PC-9 (cell line): ENCODE data around the gene CRTC2.

Source experiments
- CTCF ChIP-seq: fragments of 200-600 bp; sonication (generic); conservative IDR thresholded peaks from 2 replicates; pipeline ENCODE4 v1.6.1; 2017; ENCODE audit warnings: mixed run types, antibody characterized with exemption, mild to moderate bottlenecking, moderate library complexity
- EZH2 ChIP-seq: fragments of 200-600 bp; sonication (generic); IDR thresholded peaks from 2 replicates; pipeline ENCODE4 v1.8.0; 2017; ENCODE audit warnings: antibody characterized with exemption, low read depth

DNA sequence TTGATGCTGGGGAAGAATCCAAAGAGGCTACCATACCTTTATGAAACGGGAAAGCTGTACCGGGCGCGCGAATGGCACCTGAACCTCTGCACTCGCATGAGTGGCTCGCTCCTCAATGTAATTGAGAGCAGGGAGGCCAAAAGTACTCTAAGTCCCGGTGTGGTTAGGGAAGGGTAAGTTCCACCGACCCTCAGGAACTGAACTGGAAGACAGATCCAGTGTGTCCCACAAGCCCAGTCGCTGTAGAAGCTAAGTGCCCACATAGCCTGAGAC lies 36.7 kb downstream of the CRTC2 start:
- TF ChIP-seq CTCF (no peak), EZH2 (no peak)
